ENCODE data around the gene PKMYT1.

DNA sequence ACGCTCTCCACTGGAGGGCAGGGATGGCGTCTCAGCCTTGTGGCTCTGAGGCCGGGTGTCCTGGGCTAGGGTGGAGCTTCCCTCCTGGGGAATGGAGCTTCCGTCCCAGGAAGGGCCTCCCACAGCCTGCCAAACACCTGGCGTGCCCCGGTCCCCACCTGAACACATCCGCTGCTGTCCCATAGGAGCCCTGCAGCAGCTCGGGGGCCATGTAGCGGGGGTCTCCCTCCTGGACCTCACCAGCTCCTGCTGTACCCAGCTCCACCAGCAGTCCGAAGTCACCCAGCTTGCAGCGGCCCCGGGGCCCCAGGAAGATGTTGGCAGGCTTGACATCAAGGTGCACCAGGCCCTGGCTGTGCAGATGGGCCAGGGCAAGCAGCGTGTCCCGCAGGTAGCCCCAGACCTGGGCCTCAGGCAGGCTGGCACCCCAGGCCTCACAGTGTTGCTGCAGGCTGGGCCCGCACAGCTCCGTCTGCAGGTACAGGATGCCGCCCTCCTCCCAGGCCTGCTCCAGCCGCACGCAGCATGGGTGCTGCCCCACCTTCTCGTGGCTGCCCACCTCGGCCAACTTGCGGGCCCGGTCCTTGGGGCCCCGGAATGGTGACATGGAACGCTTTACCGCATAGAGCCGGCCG is 5.0 kb downstream of the PKMYT1 start:
- TF ChIP-seq, protein P1, sequence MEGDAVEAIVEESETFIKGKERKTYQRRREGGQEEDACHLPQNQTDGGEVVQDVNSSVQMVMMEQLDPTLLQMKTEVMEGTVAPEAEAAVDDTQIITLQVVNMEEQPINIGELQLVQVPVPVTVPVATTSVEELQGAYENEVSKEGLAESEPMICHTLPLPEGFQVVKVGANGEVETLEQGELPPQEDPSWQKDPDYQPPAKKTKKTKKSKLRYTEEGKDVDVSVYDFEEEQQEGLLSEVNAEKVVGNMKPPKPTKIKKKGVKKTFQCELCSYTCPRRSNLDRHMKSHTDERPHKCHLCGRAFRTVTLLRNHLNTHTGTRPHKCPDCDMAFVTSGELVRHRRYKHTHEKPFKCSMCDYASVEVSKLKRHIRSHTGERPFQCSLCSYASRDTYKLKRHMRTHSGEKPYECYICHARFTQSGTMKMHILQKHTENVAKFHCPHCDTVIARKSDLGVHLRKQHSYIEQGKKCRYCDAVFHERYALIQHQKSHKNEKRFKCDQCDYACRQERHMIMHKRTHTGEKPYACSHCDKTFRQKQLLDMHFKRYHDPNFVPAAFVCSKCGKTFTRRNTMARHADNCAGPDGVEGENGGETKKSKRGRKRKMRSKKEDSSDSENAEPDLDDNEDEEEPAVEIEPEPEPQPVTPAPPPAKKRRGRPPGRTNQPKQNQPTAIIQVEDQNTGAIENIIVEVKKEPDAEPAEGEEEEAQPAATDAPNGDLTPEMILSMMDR (IDR thresholded peaks at IDR 0.05; ENCODE audit: poor library complexity, severe bottlenecking): no peak
- no peak for TF ChIP-seq EP300 (conservative IDR thresholded peaks at IDR 0.05; ENCODE audit: poor library complexity, severe bottlenecking)
- no peak for TF ChIP-seq TAF1 (IDR thresholded peaks at IDR 0.05; ENCODE audit: low read depth)
- no peak for TF ChIP-seq EZH2 (IDR thresholded peaks at IDR 0.05; ENCODE audit: borderline replicate concordance, insufficient read depth, low read length, poor library complexity, severe bottlenecking)
- no peak for TF ChIP-seq MXI1 (conservative IDR thresholded peaks at IDR 0.05; ENCODE audit: poor library complexity, severe bottlenecking)
